GM19324 (cell line): Measurements from ENCODE around the gene SPTBN5.

Experiments
- ATAC-seq: cut with Tn5 transposase; IDR thresholded peaks from one replicate; pipeline ENCODE4 v1.9.1; 2021; ENCODE audit warnings: mild to moderate bottlenecking, moderate library complexity; ENCODE audit not compliant: unreplicated experiment, low FRiP score

SPTBN5 gene

GRCh38 chr15:41886741-41887140 is 7.1 kb downstream of the SPTBN5 start:
- no peak for ATAC-seq

- ATAC-seq: no peak
Observed at GRCh38 chr15:41885841-41886240, 8.0 kb downstream of the SPTBN5 start.

DNA sequence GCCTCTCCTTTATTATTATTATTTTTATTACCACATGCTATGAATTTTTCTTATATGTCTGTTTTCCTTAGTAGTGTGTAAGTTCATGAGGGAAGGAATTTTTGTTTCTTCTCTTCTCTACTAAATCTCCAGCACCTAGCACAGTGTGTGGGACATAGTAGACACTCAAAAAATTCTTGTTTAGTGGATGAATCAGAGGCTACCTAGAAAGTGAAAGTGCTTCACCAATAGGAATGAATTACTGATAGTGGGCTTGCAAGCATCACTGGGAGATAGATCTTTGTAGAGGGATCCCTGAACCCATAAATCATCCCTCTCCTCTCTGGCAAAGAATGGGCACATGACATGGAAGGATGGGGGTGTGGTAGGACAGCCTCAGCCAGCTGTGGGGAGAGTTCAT is 8.5 kb downstream of the SPTBN5 start:
- no peak for ATAC-seq

DNA sequence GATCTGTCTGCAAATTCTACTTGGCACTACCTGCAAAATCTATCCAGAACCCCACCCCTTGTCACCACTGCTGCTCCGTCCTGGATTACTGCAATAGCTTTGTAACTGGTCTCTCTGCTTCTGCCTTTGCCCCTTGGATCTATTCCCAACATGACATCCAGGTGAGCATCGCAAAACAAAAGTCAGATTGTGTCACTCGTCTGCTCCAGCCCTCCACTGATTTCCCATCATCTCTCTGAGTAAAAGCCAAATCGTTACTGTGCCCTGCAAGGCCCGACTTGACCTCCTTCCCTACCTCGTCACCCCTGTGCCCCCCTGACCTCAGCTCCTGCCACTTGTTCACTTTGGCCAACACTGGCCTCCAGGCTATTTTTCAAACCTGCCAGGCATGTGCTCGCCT is 9.4 kb downstream of the SPTBN5 start:
- no peak for ATAC-seq

GRCh38 chr15:41883484-41883825 is 10.4 kb downstream of the SPTBN5 start:
- no peak for ATAC-seq

- no peak for ATAC-seq
Observed at GRCh38 chr15:41882689-41883483, 11.0 kb downstream of the SPTBN5 start.

GRCh38 chr15:41881920-41882688 is 11.7 kb downstream of the SPTBN5 start:
- no peak for ATAC-seq

GRCh38 chr15:41881550-41881919 is 12.3 kb downstream of the SPTBN5 start:
- no peak for ATAC-seq

DNA sequence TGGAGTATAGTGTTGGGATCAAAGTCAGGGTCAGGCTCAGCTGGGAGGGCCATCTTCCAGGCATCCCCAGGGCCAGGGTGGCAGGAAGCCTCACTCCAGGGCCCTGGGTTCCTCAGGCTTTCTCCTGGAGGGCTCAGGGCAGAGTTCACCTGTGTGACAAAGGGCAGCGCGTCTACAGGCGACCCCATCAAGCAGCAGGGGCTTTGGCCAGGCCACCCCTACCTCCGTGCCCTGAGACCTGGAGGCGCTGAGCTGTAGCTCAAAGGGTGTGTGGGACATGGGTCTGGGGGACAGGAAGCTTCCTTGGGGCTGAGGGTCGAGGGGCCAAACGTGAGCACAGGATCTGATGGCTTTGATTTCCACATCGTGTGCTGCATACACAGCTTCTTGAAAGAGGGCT is 12.8 kb downstream of the SPTBN5 start:
- ATAC-seq: no peak

- ATAC-seq: no peak
Observed at GRCh38 chr15:41880156-41880877, 13.5 kb downstream of the SPTBN5 start.

DNA sequence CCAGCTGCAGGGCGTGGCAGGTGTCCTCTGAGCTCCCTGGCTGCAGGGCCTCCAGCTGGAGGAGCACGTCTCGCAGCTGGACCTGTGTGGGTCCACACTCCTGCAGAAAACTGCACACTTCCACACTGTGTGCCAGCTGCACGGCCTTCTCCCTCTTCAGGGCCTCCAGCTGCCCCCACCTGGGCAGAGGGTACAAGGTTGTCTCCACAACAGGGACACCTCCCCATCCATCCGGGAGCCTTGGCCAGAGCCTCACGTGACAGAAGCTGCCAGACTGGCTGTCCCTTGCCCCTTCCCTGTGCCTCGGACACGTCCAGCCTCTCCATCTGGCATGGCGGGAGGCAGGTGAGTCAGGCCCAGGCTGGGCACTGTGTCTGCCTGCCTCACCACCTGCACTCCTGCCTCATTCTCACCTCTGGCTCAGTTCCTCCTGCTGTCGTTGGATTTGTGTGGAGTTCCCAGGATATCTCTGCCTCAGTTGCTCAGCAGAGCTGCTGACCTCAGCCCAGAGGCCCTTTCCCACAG is 14.5 kb downstream of the SPTBN5 start:
- ATAC-seq: no peak

DNA sequence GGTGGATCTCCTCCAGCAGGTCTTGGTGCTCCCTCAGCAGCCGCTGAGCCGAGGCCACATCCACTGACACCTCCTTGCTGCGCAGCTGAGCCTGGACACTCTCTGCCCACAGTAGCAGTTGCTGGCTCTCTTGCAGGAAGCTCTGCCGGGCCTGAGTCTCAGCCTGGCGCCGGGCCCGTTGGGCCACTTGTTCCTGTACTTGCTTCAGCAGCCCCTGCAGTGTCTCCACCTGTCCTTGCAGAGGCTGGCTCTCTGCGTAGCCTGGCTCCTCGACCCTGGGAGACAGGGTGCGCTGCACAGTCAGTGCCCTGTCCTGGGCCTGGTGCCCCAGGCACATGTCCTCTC is 15.5 kb downstream of the SPTBN5 start:
- ATAC-seq: no peak

DNA sequence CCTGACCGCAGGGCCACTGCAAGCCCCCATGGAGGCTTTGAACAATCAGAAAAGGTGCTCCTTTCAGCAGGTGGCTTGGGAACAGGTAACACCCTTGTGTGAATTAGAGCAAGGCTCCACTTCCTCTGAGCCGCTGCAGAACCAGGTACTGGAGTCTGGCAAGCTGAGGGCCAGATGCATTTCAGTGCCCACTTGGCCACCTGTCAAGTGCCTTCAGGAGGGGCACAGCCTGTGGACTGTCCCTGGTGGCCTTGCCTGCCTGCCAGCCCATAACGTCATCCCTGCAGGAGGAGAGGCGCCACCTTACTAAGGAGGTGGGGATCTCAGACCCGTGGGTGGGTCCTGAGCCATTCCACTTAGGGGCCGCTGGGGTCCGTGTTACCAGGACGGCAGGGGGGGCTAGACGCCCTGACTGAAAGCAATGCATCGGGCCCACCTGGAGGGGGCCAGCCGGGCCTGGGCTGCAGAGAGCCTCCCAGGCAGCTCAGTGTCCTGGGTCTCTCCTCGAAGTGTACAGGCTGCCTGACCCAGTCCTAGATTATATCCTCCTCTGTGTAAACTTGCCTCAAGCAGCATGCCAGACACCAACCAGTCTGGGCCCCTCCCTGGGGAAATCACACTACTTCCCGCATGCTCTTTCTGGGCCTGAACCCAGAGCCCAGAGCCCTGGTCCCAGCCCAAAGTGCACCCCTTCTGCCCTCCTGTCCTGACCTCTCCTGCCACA is 16.1 kb downstream of the SPTBN5 start:
- no peak for ATAC-seq

DNA sequence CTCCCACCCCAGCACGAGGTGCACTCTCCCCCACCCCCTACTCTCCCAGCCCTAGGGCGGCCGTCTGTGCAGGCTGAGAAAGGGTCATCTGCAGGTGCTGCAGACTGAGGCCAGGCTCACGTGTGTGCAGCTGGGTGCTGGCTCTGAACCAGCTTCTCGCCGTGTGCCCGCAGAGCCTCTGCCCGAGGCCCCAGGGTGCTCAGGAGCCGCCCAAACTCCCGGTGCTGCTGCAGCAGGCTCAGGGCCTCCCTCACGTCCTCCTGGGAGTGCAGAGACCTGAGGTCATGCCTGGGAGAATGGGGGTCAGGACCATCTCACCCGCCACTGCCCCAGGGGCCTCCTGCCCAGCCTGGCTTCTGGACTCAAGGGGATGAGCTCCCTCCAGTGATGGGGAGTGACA is 17.2 kb downstream of the SPTBN5 start:
- no peak for ATAC-seq

GRCh38 chr15:41876007-41876406 is 17.8 kb downstream of the SPTBN5 start:
- no peak for ATAC-seq

- ATAC-seq: no peak
Observed at GRCh38 chr15:41874736-41875135, 19.1 kb downstream of the SPTBN5 start.

- ATAC-seq: no peak
Observed at GRCh38 chr15:41873711-41874110, 20.1 kb downstream of the SPTBN5 start.

GRCh38 chr15:41872166-41872747 is 21.6 kb downstream of the SPTBN5 start:
- no peak for ATAC-seq

DNA sequence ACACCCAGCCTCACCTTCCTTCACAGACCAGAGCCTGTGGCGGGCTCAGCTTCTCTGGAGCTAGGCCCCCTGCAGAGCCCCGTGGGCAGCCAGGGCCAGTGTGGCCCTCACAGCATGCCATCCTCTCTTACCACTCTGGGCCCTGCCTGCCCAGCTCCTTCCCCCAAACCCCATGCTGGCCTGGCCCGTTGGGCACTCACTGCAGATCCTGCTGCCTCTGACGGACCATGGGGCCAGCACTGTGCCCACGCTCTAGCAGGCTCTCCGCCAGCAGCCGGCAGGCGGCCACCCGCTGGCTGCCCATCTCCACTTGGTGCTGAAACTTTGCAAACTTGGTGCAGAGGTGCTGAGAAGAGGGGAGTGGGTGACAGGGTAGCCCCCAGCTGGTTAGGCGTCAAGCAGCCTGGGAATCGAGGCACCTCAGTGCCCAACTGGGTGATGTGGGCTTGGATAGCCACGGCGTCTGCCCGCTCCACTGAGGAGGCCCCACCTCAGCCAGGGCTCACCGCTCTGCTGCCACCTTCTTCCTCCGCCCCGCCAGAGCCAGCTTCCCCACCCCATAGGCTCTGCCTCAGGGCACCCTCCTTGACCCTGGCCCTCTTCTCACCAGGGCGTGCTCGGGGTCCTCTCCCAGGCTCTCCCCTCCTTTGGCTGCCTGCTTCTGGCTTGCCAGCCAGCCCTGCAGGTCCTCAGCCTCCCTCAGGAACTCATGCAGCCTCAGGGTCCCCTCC is 22.5 kb downstream of the SPTBN5 start:
- ATAC-seq: no peak

GRCh38 chr15:41870689-41871081 is 23.2 kb downstream of the SPTBN5 start:
- ATAC-seq: no peak
